NOMO-1 treated with DMSO at 0.1 percent for 48 hours (cell line): ENCODE results near the gene HOXA11.
A peak's percentile ranks its signal among the peaks of the same experiment; 100 is the strongest.

Experiments
- DNase-seq: peaks from one replicate; lab custom pipeline; 2025; ENCODE audit not compliant: unreplicated experiment; lab: John Stamatoyannopoulos, UW

The HOXA11 gene

DNA sequence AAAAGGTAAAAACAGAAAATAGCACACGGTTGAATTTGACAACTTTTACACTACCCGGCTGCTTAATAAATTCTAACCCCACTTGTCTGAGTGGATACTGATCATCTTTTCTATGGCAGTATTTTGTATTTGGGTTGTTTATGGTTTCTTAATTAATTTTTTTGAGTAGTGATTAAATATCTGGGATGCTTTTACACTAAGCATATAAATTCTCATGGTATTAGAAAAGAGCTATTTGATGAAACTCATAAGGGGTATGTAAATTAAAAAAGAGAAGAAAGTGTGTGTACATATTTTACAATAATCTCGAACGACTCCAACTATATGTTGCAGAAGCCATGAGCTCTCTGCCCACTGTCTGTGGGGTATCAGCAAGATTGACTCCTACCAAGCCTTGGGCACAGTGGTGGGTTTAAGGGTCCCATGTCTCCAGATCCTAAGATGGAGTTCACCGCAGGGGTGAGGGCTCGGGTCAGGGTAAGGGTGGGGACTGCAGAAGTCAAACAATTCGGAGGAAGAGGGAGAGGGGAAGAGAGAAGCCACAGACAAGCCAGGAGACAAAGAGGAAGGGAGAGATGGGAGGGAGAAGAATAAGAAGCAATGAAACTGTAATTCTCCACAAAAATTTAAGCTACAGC, 22.4 kb upstream of the HOXA11 start:
- DNase-seq = no peak

DNA sequence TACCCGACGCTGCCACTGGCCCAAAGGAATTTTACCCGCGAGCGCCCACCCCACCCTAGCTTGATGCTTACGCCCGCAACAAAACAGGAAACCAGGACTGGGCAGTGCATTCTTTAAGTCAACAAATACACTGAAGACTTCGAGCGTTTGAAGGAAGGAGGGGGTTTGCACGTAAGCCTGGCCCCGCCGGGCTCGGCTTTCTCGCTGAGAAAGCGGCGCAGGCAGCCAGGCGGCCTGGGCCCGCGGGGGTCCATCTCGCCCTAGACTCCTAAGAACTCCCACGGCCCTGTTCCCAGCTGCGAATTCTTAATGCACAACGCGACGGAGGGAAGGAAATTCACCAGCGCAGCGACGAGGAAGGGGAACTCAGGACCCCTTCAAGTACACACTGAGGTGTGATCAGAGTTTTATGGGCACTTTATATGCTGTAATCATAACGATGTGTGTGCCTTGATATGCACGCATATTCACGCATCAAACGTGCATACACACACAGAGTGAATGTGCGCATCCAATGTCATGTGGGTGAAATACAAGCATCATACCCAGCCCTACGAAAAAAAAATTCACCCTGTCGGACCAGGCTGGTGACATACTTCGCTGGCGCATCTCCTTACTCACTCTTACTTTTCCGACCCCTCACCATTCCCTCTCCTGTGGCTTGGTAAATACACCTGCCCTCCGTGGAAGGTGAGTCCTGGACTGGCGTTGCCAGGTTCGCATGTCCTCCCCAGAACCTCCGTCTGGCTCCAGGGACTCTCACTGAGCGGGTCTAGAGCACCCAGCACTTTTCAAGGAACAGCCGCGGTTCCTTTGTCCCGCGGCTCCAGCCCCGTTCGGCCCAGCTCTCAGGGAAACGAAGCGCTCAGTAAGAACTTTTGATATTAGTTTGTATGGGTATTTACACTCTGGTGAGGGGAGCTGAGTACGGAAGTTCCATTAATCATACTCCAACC, 20.6 kb upstream of the HOXA11 start:
- no peak for DNase-seq

DNA sequence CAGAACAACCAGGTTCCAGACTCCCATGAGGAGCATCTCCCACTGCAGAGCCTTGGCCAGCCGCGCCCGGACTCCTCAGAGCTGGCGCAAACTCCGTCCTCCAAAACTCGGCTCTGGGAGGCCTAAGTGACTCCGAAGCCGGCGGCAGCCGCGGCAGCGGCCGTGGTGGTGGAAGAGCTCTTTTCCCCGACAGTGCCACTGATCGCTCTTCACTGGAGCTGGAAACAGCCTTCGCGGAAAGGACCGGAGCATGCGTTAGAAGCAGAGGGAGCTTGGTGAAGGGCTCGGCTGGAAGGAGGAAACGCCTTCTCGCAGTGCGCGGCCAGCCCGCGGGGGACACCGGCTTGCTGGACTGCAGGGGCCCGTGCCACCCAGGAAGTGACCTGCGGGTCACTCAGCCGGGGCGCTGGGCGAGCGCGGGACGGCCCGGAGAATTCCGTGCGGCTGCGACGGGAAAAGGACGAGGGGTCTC, 19.9 kb upstream of the HOXA11 start:
- DNase-seq = no peak

DNA sequence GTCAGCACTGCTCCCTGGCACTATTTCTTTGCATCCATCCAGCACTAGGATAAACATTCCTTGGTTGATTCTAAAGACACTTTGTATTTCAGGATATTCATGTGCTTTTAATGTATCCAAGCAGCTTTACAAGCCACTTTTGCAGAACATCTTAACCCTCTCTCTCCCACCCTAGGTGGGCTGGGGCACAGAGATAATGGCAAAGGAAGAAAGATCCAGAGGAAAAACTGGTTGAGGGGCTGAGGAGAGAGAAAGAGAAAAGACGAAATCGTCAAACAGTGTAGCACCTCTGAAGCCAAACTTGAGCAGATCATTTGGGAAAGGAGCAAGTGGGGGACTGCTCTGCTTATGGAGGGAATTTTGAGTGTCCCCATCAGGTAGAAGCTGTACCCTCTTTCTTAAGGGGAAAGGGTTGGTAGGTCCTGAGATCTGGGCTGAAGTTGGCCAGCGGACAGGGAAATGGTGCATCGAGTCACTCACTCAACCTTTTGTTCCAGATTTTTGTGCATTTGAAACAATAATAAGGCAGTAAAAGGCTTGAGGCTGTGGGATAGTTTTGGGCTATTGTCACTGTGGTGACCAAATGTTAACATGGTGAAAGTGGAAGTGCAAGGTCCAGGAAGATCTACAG, 19.0 kb upstream of the HOXA11 start:
- no peak for DNase-seq

DNA sequence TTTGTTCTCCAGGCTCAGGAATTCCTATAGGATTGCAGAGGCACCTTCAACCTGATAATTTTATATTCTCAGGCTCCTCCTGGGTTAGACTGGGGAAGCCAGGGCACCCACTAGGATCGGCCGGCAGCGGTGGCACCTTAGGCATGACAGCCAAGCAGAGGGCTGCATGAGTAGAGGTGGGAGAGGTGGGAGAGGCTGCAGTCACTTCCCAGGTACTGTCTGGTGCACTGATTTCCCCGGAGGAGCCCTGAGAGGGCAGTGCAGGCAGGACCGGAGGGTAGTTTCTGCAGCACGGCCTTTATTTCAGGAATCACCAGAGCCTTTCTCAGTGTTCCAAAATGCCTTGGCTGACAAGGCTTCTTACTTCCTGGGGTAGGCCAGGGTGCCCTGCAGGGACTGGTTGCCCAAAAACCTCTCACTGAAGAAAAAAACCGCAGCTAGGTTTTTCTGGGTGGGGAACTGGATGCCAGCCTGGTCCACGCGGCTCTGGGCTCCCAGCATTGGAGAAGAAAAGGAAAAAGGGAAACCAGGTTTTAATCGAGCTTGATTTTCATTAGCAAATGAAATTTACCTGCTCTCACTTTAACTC, 18.4 kb upstream of the HOXA11 start:
- DNase-seq = no peak

DNA sequence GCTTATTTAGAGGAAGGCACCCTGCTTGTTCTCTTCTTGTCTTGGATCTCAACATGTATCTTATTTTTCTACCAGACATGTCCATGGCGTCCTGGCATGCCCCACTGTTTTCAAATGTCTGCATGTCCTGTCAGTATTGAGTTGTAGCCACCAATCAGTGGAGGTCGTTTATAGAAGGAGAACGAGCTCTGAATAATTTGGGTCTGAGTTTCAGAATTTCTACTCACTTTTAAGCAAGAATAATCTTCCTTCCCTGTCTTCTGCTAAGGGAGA, 17.8 kb upstream of the HOXA11 start:
- no peak for DNase-seq

DNA sequence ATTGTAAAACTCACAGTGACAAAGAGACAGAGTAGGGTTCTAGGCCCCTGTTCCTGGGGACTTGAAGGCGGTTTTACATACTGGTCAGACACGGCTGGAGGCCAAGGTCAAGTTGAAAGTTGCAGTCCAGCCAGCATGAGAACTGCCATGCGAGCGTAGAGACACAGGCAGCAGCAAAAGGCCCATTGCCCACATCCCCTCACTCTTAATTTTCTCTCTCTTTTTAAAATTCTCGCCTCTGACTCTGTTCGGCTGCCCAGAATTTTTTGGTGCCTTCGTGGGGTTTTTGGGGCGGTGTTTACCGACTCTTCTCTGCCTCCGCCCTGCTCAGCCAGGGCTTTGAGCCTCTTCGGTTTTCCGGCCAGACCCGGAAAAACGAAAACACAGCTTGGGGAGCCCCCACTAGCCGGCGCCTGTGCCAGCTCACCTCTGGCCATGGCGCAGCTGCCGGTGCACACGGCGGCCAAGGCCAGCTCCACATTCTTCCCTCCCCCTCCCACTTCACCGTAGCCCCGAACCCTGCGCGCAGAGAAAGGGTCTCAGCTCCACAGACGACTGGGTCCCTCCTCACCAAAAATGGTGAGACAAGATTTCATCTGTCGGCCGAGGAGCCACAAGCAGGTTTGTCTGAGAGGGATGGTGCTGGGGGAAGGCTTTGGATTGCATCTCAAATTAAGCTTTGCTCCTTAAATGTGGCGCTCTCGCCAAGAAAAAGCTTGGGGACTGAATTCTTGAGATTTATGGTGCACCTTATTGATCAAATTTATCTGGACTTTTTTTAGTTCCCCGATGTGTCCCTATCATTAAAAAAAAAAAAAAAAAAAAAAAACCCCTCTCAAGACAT, 17.2 kb upstream of the HOXA11 start:
- no peak for DNase-seq

DNA sequence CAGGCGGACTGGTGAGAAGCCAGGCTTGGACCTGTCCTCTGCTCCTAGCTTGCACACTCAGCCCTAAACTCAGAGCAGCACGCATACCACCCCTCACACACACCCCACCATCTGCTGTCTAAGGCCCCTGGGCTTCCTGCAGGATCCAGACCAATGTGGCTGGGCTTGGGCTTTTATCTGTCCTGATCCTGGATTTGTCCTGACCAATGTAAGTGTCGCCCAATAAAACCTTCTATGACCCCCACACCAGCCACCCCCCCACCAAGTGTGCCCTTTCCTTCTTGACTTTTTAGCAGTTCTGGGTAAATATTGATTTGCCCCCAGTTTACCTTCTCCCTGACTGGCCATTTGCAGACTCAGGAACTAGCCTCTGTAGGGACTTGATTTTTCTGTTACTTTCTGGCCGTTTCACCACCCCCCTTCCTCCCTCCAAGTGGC, 16.6 kb upstream of the HOXA11 start:
- no peak for DNase-seq

DNA sequence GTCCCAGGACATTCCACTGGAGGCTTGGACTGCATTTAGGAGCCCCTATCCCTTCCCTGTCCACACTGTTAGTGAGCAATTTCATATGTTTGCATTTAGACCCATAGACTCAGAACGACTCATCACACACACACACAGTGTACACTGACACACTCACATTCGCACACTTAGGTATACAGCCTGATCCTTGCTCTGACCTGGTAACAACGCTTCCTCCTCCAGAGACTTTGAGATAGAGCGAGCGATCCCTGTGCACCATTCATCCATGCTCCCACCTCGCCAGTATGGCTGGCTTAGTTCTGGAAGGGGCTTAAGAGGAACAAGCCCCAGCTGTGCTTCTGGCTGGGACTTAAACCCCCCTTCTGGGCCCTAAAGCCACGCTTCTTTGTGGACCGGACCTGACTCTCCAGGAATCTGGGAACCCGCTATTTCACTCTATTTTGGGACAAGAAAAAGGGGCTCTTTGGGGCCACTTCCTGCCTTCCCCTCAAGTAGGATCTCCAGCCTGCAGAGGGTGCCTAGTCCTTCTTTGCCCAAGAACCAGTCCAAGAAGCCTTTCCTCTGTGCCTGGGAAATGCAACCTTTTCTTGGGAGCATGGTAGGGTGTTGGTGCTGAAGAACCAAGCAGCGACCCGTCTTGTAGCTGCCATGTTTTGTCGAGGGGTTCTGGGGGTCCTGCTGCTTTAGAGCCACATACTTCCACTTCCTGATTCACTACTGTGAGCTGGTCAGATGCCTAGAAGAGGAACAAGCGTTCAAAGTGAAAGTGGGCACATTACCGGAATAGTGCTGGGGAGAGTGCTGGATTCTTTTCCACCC, 15.9 kb upstream of the HOXA11 start:
- peak; percentile 76 for DNase-seq

DNA sequence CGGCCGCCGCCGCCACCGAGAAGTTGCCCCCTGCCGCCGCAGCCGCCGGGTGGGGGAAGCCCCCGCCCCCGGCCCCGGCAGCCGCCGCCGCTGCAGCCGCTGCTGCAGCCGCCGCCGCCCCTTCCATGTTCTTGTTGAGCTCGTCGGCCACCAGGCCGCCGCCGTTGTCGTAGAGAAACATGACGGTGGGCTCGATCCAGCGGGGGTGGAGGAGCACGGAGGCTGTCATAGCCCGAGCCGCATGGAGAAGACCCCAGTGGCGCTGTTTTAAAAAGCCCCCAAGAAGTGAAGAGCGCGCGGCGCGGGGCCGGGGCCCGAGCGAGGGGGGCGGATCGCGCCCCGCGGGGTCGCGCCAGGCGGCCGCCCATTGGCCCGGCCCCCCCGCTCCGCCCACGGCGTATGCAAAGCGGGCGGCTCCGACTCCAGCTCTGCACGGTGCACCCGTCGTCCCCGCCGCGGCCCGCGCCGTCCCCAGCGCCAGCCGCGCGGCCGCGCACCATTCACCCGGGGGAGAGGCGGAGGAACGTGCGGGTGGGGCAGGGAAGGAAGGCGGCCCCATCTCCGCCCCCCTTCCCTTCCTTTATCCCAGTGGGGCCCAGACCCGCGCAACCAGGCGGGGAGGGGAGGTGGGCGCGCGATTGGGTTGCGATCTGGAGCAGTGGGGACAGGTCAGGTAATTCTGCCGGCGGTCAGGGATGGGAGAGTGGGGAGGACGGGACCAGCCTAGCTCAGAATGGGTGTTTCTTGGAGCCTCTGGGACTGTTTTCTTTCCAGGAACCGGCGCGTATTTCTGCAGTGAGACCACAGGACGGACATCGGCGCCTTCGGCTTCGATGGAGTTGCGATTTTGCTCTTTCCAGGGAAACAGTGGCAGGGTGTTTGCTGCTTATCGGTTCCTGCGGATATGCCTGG, 15.1 kb upstream of the HOXA11 start, which contains the start of gene HOXA13:
Gene HOXA13, minus strand, starts transcription at position 243 of the 912 bp plus-strand sequence. Its CDS starts 14 bp downstream, at position 229.
- DNase-seq = peak; percentile 64

DNA sequence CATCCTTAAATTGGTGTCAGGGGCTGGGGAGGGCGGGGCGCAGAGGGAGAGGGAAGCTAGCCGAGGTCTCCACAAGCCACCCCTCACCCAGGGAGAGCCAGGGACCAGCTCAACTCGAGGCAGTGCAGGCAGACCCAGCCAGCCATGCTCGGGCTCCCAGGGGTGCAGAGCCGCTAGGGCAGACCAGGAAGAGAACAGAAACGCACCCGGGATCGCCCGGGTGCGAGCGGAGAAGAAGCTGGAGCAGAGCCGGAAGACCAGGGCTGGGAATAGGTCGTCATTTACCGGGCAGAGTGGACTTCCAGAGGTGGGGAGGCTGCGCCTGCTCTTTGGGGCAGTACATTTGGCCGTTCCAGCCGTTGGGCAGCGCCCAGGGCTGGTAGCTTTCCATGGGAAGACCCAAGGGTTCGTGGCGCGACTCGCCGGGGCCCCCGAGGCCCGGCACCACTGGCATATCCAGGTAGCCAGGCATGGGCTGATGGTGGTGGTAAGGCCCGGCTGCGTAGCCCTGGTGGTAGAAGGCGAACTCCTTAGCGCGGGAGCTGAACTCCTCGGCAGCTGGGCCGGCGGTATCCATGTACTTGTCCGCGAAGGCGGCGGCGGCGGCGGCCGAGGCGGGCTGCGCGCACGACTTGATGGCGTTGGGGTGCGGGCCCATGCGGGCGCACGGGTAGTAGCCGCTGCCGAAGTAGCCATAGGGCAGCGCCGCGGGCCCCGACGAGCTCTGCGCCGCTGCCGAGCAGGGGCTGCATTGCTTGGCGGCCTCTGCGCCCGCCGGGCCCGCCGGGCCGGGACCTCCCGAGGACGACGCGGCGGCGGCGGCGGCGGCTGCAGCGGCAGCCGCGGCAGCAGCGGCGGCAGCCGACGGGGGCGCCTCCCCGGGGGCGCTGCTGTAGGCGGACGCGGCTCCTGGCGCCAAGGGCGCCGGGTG, 14.1 kb upstream of the HOXA11 start:
- DNase-seq = no peak

DNA sequence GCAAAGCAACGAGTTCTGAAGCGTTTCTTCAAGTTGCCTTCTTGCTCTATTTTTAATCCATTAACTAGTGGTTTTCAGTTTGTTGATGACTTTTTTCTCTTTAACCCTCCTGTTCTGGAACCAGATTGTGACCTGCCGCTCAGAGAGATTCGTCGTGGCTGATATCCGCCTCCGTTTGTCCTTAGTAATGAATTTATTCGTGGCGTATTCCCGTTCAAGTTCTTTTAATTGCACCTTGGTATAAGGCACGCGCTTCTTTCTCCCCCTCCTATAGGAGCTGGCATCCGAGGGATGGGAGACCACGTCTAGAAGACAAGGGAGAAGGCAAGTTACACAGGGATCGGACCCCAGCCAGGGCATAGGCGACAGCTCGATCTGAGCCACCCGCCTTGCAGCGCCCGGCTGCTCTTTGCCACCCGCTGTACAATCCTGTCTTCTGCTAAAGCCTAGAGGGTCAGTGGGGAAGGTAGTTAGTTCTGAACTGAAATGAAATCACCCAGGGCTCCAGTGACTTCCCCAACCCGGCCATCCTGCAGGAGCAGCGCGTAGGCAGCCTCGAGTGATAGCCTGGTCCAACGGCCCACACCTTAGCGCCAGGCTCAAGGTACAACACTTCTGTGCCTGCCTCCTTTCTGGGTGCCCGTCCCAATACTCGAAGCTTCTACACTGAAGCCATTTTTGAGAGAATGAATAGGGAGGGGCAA, 13.3 kb upstream of the HOXA11 start:
- no peak for DNase-seq

DNA sequence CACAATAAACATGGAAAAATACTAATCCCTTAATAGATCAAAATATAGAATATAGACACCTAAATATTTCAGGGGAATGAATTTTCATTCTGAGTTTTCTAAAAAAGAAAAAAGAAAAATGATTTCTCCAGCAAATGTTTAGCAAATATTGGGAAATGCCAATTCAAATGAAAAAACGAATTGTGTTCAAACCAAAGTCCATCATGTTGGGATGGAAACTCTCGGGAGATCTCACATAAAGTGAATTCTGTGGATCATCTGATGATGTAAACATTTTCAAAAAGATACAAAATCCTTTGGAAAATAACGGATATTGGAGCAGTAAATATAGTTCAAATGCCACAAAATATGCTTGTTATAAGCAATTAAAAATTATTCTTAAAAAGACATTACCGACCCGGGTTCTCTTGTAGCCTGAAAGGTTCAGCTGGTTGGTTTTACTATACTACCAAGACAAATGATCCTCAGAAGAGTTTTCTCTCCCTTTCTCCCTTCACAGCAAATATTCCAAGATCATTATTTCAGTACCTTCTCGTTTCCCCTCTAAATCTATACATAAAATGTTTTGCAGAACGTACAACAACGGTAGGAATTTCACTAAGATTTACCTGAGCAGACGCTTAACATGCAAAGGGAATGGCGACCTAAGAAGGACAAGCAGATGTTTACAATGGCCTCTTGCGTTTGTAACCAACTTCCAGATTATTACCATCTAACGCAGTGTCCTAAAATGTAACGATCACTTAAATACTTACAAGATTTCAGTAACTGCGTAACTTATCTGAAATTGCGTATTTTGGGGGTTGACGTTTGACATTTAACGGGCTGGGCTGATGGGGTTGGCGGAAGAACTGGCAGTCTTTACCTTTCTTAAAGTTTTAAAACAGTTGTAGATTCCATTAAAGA, 12.4 kb upstream of the HOXA11 start:
- DNase-seq = no peak

DNA sequence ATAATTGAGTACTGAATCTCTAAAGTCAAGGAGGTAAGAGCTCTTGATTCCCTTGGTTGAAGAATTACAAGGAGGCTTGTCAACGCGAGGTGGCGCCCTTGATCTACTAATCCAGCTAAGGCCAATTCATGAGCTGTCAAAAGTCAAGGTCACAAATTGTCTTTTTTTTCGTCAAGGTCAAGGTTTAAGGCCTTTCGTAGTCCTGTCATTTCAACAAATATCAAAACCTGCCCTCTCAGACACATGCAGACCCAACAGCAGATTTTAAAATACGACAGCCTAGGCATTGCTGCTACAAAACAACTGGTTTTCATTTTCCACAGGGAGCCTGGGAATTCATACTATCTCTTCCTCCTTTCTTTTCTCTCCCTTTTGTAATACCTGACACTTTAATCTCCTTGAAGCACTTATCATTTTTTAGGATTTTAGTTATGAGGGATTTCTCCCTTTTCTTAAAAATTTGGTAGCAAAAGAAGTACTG, 11.3 kb upstream of the HOXA11 start:
- peak; percentile 80 for DNase-seq

DNA sequence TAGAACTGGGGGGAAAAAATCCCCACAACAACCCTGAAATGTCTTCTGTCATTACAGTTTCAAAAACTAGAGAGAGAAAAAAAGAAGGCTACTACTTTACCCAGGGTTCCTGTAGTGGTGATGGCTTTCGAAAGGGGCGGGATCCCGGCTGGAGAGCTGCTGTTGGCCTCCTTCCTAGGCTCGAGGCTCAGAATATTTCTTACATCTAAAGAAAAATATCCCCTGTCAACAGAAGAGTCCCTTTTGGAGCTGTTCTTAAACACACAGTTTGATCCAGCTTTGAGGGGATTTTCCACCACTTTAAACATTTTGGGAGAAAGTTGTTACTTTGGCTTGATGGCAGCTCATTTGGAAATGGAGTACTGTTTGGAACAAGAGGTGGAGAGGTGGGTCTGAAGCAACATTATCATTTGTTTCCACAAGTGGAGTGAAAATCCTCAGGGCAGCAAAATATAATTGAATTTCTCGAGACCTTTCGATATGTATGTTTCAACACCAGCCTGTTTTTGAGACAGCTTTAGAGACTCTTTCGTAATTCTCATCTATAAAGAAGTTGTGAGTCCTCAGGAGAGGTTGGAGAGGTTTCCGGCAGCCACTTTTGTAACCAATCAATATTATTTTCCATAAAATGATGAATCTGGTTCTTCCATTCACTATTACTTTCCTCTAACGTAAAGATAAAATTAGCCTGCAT, 9.8 kb upstream of the HOXA11 start:
- DNase-seq = no peak
